B cell (primary cell): ENCODE results near the gene MGME1.
"Not testable (repeated sequence)": the region's sequence is repeated elsewhere in the genome, so short reads cannot be mapped to it uniquely, and the experiment has no call there.

Experiments used
- EZH2 ChIP-seq: IDR thresholded peaks from 2 replicates; pipeline ENCODE4 v1.6.1; 2012; ENCODE audit warnings: borderline replicate concordance, low read depth, mild to moderate bottlenecking, moderate library complexity, low read length; ENCODE audit not compliant: insufficient read depth, poor library complexity, severe bottlenecking
- TF ChIP-seq, protein P1 (sequence below): fragments of 200-600 bp; IDR thresholded peaks from one replicate; pipeline ENCODE4 v1.8.0; 2022; ENCODE audit warnings: antibody characterized with exemption, mild to moderate bottlenecking

- TF ChIP-seq, protein P1, sequence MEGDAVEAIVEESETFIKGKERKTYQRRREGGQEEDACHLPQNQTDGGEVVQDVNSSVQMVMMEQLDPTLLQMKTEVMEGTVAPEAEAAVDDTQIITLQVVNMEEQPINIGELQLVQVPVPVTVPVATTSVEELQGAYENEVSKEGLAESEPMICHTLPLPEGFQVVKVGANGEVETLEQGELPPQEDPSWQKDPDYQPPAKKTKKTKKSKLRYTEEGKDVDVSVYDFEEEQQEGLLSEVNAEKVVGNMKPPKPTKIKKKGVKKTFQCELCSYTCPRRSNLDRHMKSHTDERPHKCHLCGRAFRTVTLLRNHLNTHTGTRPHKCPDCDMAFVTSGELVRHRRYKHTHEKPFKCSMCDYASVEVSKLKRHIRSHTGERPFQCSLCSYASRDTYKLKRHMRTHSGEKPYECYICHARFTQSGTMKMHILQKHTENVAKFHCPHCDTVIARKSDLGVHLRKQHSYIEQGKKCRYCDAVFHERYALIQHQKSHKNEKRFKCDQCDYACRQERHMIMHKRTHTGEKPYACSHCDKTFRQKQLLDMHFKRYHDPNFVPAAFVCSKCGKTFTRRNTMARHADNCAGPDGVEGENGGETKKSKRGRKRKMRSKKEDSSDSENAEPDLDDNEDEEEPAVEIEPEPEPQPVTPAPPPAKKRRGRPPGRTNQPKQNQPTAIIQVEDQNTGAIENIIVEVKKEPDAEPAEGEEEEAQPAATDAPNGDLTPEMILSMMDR: not testable (repeated sequence)
- TF ChIP-seq EZH2: not testable (repeated sequence)
These were observed 58.2 kb downstream of the MGME1 start for GRCh38 chr20:18027011-18027410.
